ENCODE results near the gene DLG2.

DNA sequence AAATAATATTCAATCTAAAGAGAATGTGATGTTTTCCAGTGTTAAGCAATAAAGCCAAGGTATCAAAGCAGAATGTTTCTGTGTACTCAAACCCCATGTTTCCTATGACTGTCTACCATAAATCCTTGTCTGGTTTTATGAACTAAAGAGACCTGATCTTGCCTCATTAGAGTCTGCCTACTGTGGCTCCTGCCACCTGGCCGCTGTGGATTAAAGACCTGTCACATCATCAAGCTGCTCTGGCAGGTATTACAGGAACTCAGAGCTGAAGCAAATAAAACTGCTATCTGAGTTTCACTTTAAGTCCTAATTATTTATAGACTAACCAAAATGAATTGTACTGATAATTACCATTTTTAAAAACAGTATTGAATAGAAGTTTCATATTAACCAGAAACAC is 2133.2 kb downstream of the DLG2 start:
- TF ChIP-seq, protein P1, sequence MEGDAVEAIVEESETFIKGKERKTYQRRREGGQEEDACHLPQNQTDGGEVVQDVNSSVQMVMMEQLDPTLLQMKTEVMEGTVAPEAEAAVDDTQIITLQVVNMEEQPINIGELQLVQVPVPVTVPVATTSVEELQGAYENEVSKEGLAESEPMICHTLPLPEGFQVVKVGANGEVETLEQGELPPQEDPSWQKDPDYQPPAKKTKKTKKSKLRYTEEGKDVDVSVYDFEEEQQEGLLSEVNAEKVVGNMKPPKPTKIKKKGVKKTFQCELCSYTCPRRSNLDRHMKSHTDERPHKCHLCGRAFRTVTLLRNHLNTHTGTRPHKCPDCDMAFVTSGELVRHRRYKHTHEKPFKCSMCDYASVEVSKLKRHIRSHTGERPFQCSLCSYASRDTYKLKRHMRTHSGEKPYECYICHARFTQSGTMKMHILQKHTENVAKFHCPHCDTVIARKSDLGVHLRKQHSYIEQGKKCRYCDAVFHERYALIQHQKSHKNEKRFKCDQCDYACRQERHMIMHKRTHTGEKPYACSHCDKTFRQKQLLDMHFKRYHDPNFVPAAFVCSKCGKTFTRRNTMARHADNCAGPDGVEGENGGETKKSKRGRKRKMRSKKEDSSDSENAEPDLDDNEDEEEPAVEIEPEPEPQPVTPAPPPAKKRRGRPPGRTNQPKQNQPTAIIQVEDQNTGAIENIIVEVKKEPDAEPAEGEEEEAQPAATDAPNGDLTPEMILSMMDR (IDR thresholded peaks at IDR 0.05): no peak
- no peak for TF ChIP-seq POLR2A (IDR thresholded peaks at IDR 0.05)
